Ectodermal cell (in vitro differentiated cells): ENCODE results near the gene OR51E1.

Source experiments
- H3K27ac ChIP-seq: 2 replicates; pipeline ENCODE4 v1.7.0; 2013; ENCODE audit warnings: mild to moderate bottlenecking, low read depth, low read length; ENCODE audit not compliant: insufficient read depth, poor library complexity, severe bottlenecking
- H3K27me3 ChIP-seq: 2 replicates; pipeline ENCODE4 v1.7.0; 2013; ENCODE audit warnings: mild to moderate bottlenecking, low read length; ENCODE audit not compliant: insufficient read depth, control insufficient read depth, poor library complexity, severe bottlenecking
- H3K36me3 ChIP-seq: one replicate; pipeline ENCODE4 v1.7.0; 2013; ENCODE audit warnings: low read length; ENCODE audit not compliant: control insufficient read depth, insufficient read depth
- H3K4me1 ChIP-seq: one replicate; pipeline ENCODE4 v1.7.0; 2013; ENCODE audit warnings: low read length; ENCODE audit not compliant: control insufficient read depth, insufficient read depth
- H3K4me3 ChIP-seq: 2 replicates; pipeline ENCODE4 v1.7.0; 2013; ENCODE audit warnings: low read depth, low read length, control low read depth; ENCODE audit not compliant: insufficient read depth
- H3K9me3 ChIP-seq: 2 replicates; pipeline ENCODE4 v1.7.0; 2013; ENCODE audit warnings: mild to moderate bottlenecking, low read length, moderate library complexity; ENCODE audit not compliant: control insufficient read depth
- WGBS, 2 experiments: methylation state at CpG; one replicate each; pipeline ENCODE4 v1.1.7; 2013; ENCODE audit warnings: missing lambda C conversion rate in 2 of 2; 5-methylcytosine and 5-hydroxymethylcytosine counted together

Gene OR51E1

GRCh38 chr11:4647766-4648165, 4.0 kb downstream of the OR51E1 start:
- Histone ChIP-seq H3K4me3 (no peak overlapping the region), H3K36me3 (no peaks in the 10 kb centered on the region), H3K27me3 (no peaks in the 10 kb centered on the region), H3K9me3 (no peaks in the 10 kb centered on the region), H3K27ac (no peak overlapping the region), H3K4me1 (no peaks in the 10 kb centered on the region)
- 94% methylated on average over 4 of the region's 4 CpGs for WGBS, 2 experiments

- no peak overlapping the region for H3K4me3 ChIP-seq
- H3K27ac ChIP-seq, result no peak overlapping the region
- H3K4me1 ChIP-seq, result no peaks in the 10 kb centered on the region
- 94 to 95% methylated on average over 2 of the region's 2 CpGs for WGBS, 2 experiments
- no peaks in the 10 kb centered on the region for H3K36me3 ChIP-seq
- no peaks in the 10 kb centered on the region for H3K27me3 ChIP-seq
- H3K9me3 ChIP-seq, result no peaks in the 10 kb centered on the region
Observed at GRCh38 chr11:4654635-4655369, 11.0 kb downstream of the OR51E1 start.

- H3K4me3 ChIP-seq, result no peak overlapping the region
- 94 to 99% methylated on average over 4 to 5 of the region's 5 CpGs for WGBS, 2 experiments
Observed at GRCh38 chr11:4658629-4659445, 15.1 kb downstream of the OR51E1 start.

GRCh38 chr11:4662876-4663275, 19.1 kb downstream of the OR51E1 start:
- no peaks in the 10 kb centered on the region for H3K9me3 ChIP-seq
- H3K4me1 ChIP-seq, result no peaks in the 10 kb centered on the region
- no peak overlapping the region for H3K4me3 ChIP-seq
- no peaks in the 10 kb centered on the region for H3K36me3 ChIP-seq
- H3K27me3 ChIP-seq, result no peaks in the 10 kb centered on the region
- WGBS, 2 experiments, result 82 to 91% methylated on average over 6 of the region's 6 CpGs
- H3K27ac ChIP-seq, result no peak overlapping the region

More at GRCh38 chr11:4658629-4659445, 15.1 kb downstream of the OR51E1 start:
- no peaks in the 10 kb centered on the region for H3K4me1 ChIP-seq
- no peaks in the 10 kb centered on the region for H3K27me3 ChIP-seq
- H3K36me3 ChIP-seq, result no peaks in the 10 kb centered on the region
- no peaks in the 10 kb centered on the region for H3K9me3 ChIP-seq
- no peak overlapping the region for H3K27ac ChIP-seq

GRCh38 chr11:4664183-4664582, 20.4 kb downstream of the OR51E1 start:
- Histone ChIP-seq H3K9me3 (no peaks in the 10 kb centered on the region), H3K27ac (no peak overlapping the region), H3K4me3 (no peak overlapping the region), H3K36me3 (no peaks in the 10 kb centered on the region), H3K27me3 (no peaks in the 10 kb centered on the region), H3K4me1 (no peaks in the 10 kb centered on the region)
- WGBS, 2 experiments, result 88 to 92% methylated on average over 3 of the region's 3 CpGs

- WGBS, 2 experiments, result 92 to 97% methylated on average over 3 of the region's 3 CpGs
- no peaks in the 10 kb centered on the region for H3K4me1 ChIP-seq
- H3K36me3 ChIP-seq, result no peaks in the 10 kb centered on the region
- no peaks in the 10 kb centered on the region for H3K9me3 ChIP-seq
- no peak overlapping the region for H3K27ac ChIP-seq
- H3K27me3 ChIP-seq, result no peaks in the 10 kb centered on the region
- H3K4me3 ChIP-seq, result no peak overlapping the region
Observed at GRCh38 chr11:4664786-4665185, 21.0 kb downstream of the OR51E1 start.

- 88 to 92% methylated on average over 2 of the region's 2 CpGs for WGBS, 2 experiments
- no peaks in the 10 kb centered on the region for H3K4me1 ChIP-seq
- H3K9me3 ChIP-seq, result no peaks in the 10 kb centered on the region
- no peaks in the 10 kb centered on the region for H3K27me3 ChIP-seq
- H3K27ac ChIP-seq, result no peak overlapping the region
- no peak overlapping the region for H3K4me3 ChIP-seq
- H3K36me3 ChIP-seq, result no peaks in the 10 kb centered on the region
Observed at GRCh38 chr11:4665424-4665823, 21.6 kb downstream of the OR51E1 start.

GRCh38 chr11:4671741-4672140, 28.0 kb downstream of the OR51E1 start:
- no peaks in the 10 kb centered on the region for H3K9me3 ChIP-seq
- H3K4me1 ChIP-seq, result no peaks in the 10 kb centered on the region
- no peaks in the 10 kb centered on the region for H3K27me3 ChIP-seq
- no peak overlapping the region for H3K4me3 ChIP-seq
- no peak overlapping the region for H3K27ac ChIP-seq
- WGBS, 2 experiments, result 90 to 98% methylated on average over 2 of the region's 2 CpGs
- H3K36me3 ChIP-seq, result no peaks in the 10 kb centered on the region

GRCh38 chr11:4672470-4672869, 28.7 kb downstream of the OR51E1 start:
- Histone ChIP-seq H3K4me1 (no peaks in the 10 kb centered on the region), H3K9me3 (no peaks in the 10 kb centered on the region), H3K4me3 (no peak overlapping the region), H3K36me3 (no peaks in the 10 kb centered on the region), H3K27me3 (no peaks in the 10 kb centered on the region), H3K27ac (no peak overlapping the region)
- 90 to 97% methylated on average over 2 to 3 of the region's 3 CpGs for WGBS, 2 experiments

- H3K4me3 ChIP-seq, result no peak overlapping the region
- 67 to 89% methylated on average over 1 to 2 of the region's 2 CpGs for WGBS, 2 experiments
- H3K27me3 ChIP-seq, result no peaks in the 10 kb centered on the region
- H3K4me1 ChIP-seq, result no peaks in the 10 kb centered on the region
- no peak overlapping the region for H3K27ac ChIP-seq
- no peaks in the 10 kb centered on the region for H3K9me3 ChIP-seq
- no peaks in the 10 kb centered on the region for H3K36me3 ChIP-seq
Observed at GRCh38 chr11:4673781-4674180, 30.0 kb downstream of the OR51E1 start.
